B cell (primary cell): ENCODE data around the gene PRPSAP1.
"Not testable (repeated sequence)": the region's sequence is repeated elsewhere in the genome, so short reads cannot be mapped to it uniquely, and the experiment has no call there.

Experiments used
- EZH2 ChIP-seq: IDR thresholded peaks from 2 replicates; pipeline ENCODE4 v1.6.1; 2012; ENCODE audit warnings: borderline replicate concordance, low read depth, mild to moderate bottlenecking, moderate library complexity, low read length; ENCODE audit not compliant: insufficient read depth, poor library complexity, severe bottlenecking
- TF ChIP-seq, protein P1 (sequence below): fragments of 200-600 bp; IDR thresholded peaks from one replicate; pipeline ENCODE4 v1.8.0; 2022; ENCODE audit warnings: antibody characterized with exemption, mild to moderate bottlenecking

DNA sequence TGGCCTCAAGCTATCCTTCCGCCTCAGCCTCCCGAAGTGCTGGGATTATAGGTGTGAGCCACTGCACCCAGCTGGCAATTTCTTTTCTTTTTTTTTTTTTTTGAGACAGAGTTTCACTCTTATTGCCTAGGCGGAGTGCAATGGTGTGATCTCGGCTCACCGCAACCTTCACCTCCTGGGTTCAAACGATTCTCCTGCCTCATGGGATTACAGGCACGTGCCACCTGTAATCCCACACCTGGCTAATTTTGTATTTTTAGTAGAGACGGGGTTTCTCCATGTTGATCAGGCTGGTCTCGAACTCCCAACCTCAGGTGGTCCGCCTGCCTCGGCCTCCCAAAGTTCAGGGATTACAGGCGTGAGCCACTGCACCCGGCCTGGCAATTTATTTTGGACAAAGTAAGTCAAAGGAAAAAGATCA, 86.1 kb downstream of the PRPSAP1 start:
- TF ChIP-seq, protein P1, sequence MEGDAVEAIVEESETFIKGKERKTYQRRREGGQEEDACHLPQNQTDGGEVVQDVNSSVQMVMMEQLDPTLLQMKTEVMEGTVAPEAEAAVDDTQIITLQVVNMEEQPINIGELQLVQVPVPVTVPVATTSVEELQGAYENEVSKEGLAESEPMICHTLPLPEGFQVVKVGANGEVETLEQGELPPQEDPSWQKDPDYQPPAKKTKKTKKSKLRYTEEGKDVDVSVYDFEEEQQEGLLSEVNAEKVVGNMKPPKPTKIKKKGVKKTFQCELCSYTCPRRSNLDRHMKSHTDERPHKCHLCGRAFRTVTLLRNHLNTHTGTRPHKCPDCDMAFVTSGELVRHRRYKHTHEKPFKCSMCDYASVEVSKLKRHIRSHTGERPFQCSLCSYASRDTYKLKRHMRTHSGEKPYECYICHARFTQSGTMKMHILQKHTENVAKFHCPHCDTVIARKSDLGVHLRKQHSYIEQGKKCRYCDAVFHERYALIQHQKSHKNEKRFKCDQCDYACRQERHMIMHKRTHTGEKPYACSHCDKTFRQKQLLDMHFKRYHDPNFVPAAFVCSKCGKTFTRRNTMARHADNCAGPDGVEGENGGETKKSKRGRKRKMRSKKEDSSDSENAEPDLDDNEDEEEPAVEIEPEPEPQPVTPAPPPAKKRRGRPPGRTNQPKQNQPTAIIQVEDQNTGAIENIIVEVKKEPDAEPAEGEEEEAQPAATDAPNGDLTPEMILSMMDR = not testable (repeated sequence)
- TF ChIP-seq EZH2 = not testable (repeated sequence)
